DMS53 (cell line): ENCODE results near the gene MUC12.
"Not testable (repeated sequence)": the region's sequence is repeated elsewhere in the genome, so short reads cannot be mapped to it uniquely, and the experiment has no call there.

Experiments used
- DNase-seq: peaks from one replicate; lab custom pipeline; 2025; lab: John Stamatoyannopoulos, UW

The MUC12 gene

DNA sequence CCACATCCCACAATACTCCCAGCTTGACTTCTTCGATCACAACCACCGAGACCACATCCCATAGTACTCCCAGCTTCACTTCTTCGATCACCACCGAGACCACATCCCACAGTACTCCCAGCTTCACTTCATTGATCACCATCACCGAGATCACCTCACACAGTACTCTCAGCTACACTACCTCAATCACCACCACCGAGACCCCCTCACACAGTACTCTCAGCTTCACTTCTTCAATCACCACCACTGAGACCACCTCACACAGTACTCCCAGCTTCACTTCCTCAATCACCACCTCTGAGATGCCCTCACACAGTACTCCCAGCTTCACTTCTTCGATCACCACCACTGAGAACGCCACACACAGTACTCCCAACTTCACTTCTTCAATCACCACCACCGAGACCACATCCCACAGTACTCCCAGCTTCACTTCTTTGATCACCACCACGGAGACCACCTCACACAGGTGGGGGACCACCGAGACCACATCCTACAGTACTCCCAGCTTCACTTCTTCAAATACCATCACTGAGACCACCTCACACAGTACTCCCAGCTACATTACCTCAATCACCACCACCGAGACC is 11.4 kb upstream of the MUC12 start:
- no peak for DNase-seq

DNA sequence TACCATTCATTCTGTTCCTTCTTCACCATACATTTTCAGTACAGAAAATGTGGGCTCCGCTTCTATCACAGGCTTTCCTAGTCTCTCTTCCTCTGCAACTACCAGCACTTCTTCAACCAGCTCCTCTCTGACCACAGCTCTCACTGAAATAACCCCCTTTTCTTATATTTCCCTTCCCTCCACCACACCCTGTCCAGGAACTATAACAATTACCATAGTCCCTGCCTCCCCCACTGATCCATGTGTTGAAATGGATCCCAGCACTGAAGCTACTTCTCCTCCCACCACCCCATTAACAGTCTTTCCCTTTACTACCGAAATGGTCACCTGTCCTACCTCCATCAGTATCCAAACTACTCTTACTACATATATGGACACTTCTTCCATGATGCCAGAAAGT is 9.5 kb upstream of the MUC12 start:
- no peak for DNase-seq

DNA sequence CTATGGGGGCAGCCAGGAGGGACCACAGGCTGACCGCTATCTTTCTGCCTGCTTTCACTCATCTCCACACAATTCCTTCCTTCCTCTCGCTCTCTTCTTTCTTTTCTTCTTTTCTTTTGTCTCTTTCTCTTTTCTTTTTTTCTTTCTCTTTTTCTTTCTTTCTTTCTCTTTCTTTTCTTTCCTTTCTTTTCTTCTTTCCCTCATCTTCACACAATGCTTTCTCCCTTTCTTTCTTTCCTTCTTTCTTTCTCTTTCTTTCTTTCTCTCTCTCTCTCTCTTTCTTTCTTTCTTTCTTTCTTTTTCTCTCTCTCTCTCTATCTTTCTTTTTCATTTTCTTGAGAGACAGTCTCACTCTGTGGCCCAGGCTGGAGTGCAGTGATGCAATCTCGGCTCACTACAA is 6.8 kb upstream of the MUC12 start:
- DNase-seq = no peak

DNA sequence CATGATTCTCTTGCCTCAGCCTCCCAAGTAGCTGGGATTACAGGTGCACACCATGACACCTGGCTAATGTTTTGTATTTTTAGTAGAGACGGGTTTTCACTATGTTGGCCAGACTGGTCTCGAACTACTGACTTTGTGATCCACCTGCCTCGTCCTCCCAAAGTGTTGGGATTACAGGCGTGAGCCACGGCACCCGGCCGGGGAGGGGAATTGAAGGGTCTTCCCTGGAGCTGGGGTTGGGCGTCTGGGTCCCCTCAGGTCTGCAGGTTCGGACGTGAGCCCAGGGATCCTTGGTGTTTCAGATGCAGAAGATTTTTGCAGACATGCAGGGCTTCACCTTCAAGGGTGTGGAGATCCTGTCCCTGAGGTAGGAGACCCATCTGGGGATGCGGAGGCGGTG is 6.0 kb upstream of the MUC12 start:
- no peak for DNase-seq

DNA sequence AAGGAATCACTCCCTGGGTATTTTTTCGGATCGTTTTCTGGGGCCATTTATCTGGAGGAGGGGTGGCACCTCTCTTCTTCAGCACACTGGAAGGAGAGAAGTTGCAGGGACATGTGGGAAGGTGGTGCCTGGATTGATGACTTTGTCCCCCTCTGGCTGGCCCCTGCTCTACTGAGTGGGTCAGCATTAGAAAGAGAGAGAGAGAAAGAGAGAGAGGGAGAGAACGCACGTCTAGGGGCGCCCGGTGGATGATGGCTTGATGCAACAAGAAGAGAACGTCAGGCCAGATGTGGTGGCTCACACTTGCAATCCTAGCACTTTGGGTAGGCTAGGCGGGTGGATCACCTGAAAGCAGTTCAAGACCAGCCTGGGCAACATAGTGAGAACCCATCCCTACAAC is 5.5 kb upstream of the MUC12 start:
- DNase-seq = no peak

DNA sequence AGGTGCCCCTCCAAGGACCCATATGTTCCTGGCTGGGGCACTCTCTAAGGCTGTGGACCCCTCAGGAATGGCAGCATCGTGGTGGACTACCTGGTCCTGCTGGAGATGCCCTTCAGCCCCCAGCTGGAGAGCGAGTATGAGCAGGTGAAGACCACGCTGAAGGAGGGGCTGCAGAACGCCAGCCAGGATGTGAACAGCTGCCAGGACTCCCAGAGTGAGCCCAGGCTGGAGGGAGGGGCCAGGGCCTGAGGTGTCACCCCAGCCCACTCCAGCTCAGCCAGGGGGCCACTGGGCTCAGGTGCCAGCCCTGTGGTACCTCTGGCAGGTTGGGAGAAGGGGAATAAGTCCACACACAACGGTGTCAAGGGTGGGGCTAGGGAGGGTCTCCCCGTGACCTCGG is 4.7 kb upstream of the MUC12 start:
- no peak for DNase-seq

DNA sequence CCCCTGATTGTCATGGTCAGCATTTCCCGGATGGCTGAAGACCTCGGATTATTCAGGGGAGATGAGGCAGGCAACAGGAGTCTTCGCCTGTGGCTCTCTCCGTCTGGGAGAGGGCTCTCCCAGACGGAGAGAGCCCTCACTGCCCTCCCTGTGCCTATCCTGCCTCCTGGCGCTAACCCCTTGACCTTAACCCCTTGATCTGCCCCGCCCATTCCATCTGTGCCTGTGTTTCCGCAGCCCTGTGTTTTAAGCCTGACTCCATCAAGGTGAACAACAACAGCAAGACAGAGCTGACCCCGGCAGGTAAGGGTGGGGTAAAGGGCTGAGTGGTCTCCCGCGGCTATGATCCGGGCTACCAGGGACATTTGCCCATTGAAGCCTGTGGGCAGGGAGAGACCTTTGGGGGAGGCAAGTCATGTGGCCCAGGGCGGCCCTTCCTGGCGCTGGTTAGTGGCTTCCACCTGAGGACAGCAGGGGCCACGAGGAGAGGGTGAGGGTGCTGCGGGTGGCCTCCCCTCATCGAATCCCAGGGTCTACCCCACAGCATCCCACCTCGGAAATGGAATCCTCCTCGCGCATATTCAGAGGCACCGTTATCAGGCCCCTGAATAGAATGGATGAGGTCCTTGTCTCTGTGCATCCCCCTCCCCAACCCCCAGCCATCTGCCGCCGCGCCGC is 4.2 kb upstream of the MUC12 start:
- no peak for DNase-seq

DNA sequence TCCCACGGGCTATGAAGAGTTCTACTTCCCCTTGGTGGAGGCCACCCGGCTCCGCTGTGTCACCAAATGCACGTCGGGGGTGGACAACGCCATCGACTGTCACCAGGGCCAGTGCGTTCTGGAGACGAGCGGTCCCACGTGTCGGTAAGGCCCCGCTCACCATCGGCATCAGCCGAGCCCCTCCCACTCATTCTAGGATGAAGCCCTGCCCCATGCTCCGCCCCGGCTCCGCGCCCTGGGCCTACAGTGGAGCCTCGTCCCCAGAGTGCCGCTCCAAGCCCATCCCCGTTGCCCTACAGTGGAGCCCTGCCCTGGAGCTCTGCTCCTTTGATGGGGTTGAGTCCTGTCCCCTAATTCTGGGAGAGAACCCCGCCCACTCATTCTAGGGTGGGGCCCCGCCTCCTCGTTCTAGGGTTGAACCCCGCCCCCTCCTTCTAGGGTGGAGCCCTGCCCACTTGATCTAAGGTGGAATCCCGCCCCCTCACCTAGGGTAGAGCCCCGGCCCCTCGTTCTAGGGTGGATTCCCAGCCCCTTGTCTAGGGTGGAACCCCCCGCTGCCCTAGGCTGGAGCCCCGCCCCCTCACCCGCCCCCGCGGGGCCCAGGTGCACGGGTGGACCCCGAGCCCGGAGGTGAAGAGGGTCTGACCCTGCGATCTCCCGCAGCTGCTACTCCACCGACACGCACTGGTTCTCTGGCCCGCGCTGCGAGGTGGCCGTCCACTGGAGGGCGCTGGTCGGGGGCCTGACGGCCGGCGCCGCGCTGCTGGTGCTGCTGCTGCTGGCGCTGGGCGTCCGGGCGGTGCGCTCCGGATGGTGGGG is 3.4 kb upstream of the MUC12 start:
- no peak for DNase-seq

DNA sequence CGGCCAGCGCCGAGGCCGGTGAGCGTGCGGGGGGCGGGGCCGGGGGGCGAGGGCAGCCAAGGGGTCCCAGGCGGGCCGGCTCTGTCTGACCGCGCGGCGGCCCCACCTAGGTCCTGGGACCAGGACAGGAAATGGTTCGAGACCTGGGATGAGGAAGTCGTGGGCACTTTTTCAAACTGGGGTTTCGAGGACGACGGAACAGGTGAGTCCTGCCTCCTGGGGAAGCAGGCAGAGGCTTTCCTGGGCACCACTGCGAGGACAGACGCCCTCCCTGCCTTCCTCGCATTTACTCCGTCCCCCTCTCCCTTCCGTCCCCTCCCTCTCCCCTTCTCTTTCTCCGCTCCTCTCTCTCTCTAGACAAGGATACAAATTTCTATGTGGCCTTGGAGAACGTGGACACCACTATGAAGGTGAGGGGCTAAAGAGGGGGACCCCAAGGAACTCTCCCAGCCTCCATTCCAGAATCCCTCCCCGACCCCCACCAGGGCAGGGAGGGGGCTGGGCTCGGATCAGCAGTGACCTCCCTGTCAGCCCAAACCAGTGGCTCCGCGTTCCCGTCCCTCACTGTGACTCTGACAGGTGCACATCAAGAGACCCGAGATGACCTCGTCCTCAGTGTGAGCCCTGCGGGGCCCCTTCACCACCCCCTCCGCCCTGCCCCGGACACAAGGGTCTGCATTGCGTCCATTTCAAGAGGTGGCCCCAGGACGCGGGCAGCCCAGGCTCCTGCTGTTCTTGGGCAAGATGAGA is 2.6 kb upstream of the MUC12 start:
- DNase-seq = no peak

DNA sequence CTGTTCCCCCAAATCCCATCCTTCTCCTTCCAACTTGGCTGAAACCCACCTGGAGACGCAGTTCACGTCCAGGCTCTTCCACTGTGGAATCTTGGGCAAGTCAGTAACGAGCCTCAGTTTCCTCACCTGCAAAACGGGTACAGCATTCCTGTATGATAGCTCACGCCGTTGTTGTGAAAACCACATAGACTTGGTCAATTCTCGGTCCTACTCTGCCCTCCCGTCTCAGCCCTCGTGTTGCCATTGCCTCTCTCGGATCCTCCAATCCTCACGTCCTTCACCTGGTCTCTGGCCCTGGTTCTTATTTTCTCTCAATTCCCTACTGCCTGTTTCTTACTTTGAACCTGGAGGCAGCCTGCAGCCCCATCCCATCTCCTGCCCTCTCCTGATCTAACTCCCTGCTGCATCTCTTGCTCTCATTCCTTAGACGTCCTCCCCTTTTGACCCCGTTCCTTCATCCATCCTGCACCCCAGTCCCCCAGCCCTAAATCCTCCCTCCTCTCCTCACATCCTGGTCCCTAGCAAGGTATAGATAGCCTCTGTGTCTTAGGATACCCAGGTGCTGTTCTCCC is 2.0 kb upstream of the MUC12 start:
- DNase-seq = no peak

DNA sequence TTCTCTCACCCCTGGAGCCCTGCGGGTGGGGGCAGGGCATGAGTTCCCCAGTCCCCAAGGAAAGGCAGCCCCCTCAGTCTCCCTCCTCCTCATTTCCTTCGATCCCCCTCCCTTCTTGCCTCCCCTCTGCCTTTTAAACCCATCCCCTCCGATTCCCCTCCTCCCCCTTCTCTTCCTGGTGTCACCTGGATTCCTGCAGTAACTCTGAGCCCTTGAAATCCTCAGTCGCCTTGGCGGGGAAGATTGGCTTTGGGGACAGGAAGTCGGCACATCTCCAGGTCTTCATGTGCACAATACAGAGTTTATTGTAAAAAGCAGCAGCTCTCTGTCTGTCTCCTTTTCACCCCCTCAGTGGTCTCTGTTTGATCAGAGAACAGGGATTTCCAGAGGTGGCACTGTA is 1.3 kb upstream of the MUC12 start:
- no peak for DNase-seq

DNA sequence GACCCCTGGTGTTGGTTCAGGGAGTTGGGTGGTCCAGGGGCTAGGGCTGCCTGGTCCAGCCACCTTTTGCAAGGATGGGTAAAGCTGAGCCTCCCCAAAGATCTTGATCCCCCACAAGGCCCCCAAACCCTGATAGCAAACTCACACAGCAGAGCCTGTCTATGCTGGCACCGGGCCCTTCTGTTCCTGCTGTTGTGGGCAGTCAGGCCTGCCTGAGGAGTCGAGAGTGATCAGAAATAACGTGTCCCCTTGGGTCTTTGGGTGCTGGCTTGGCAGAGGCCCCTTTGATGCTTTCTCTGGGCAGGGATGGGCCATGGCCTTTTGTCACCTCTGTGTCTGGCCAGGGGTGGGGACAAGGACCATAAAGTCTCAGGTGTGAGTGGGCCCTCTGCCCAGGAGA is 715 bp upstream of the MUC12 start:
- DNase-seq = no peak

DNA sequence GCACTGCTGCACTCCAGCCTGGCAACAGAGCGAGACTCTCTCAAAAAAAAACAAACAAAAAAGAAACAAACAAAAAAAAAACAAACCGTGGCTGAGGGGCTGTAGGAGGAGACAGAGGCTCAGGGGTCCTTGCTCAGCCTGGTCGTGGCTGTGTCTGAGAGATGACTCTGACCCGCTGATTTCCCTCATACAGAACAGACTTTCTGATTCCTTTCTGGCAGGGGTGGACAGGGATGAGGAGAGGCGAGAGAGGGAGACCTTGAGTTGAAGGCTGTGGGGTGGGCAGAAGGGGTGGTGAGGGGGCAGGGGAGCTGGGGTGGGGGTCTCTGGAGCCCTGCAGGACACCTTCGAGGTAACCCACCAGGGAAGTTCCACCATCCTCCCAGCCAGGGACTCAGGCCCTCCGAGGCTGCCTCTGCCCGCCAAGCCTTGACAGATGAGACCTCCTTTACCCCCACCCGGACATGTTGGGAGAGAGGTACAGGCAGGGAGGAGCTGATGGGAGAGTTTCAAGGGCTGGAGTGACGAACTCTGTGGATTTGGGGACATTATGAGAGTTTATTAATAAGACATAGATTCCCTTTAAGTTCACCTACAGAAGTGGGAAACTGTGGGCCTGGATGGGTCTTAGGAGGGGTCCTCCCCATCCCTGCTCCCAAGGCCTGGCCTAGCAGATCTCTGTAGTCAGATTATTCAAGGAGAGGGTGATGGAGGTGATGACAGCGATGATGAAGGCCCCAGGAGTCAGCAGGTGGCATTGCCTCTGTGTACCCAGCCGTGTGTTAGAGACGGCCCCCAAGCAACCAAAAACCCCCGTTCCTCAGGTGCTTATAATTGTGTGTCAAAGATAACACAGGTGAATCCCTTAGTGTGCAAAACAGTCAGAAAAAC is 2.0 kb downstream of the MUC12 start:
- DNase-seq = no peak

DNA sequence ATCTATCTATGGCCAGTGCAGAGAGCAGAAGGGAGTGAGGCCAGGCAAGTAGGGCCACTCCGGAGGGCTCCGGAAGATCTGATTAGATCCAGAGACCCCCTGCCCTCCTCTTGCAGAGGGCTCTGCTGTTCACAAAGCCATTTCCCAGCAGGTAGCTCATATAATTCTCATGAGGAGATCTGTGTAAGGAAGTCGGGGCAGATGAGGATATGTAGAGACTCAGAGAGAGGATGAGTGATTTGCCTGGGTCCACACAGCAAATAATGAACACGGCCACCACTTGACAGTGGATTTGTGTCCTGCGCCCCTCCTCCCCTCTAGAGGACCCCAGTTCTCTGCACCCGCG is 2.6 kb downstream of the MUC12 start:
- no peak for DNase-seq

DNA sequence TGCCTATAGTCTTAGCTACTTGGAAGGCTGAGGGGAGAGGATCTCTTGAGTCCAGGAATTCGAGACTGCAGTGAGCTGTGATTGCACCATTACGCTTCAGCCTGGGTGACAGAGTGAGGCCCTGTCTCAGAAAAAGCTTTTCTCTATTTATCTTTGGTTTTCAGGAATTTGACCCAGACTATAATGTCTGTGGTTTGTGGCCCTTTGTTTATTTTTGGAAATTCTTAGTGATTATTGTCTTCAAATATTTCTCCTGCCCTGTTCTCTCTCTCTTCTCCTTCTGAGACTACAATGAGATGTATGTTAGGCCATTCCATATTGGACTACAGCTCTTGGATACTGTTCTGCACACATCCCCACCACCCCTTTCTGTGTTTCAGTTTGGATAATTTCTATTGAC is 4.7 kb downstream of the MUC12 start:
- no peak for DNase-seq

DNA sequence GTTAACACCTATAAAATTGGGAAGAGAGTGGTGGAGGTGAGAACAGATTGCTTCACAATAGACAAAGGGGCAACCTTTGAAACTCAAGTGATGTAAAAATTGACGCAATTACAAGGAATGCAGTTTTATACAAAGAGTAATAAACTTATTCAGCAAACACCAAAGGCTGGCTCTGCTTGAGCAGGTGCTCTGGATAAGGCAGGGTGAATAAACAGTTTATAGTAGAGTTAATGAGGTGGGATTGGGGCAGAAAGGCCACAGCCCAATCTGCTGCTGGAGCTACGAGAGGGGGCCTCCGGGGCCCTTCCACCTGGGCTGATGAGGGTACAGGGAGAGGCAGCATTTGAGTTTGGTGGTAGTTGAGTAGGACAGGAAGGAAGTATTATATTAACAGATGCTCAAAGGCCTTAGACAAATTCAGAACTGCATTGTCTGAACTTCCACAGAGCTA is 6.0 kb downstream of the MUC12 start:
- no peak for DNase-seq

DNA sequence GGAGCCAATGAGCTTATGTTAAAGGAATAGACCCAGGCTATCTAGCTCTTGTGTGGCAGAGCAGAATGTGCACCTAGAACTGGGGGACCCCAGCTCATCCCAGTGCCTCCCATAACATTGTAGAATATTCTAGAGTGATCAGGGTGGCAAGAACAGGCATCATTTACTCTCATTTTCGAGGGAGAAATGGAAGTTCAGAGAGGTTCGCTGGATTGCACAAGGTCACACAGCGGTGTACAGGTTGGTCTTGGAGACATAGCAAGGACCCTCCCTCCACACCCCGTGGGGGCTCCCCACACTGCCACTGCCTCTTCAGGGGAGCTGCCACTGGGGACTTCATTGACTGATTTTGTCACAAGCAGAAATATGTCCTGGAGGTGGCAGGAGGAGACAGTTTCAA is 8.9 kb downstream of the MUC12 start:
- DNase-seq = no peak

DNA sequence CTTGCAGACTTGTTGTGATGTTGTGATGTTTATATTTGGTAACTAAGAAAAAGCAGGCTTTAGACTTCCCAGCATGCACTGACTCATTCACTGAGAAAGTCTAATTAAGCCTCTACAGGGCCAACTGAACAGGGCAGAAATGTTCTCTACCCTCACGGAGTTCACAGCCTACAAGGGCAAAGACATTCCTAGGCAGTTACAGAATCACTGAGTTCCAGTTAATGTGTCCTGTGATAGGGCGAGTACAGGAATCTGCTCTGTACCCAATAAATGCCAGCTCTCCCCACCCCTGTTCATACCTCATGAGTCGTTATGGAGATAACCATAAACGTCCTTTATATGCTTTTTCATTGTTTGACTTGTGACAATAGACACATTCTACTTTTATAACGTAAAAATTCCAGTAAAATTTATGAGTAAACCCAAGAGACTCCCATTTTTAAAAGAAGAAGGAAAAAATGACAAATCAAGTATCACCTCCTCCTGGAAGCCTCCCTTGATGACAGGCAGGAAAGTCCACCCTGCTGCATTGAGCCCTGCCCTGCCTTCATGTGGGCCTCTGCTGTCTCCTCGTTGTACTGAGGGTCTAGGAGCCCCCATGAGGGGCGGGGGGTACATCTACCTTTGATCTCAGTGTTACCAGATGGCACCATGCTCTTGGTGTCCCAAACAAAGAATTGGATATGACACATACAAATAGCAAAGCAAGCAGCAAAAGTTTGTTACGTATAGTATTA is 14.3 kb downstream of the MUC12 start:
- DNase-seq = no peak

DNA sequence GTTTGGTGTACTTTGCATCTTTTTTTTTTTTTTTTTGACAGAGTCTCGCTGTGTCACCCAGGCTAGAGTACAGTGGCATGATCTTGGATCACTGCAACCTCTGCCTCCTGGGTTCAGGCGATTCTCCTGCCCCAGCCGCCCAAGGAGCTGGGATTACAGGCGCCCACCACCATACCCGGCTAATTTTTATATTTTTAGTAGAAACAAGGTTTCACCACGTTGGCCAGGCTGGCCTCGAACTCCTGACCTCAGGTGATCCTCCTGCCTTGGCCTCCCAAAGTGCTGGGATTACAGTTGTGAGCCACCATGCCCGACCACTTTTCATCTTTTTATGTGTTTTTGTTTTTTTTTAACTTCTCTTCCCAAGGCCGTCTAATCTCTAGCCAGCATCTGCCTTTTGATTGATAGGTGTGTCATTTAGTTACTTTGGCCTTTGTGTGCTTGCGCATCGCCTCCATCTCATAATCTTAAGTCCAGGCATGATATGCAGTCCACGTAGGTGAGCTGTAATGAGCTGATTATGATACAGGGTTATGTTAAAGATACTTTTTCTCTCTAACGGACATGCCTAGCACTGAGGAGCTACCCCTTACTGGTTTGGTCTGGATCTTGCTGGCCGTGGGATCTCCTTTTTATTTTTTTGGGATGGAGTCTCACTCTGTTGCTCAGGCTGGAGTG is 15.0 kb downstream of the MUC12 start:
- DNase-seq = not testable (repeated sequence)
